IPS-20b (cell line): ENCODE data around the gene GAMT.

Experiments used
- H3K27ac ChIP-seq: one replicate; pipeline ENCODE4 v1.5.1; 2013; ENCODE audit warnings: low read length
- H3K27me3 ChIP-seq: 2 replicates; pipeline ENCODE4 v1.6.1; 2013; ENCODE audit warnings: mild to moderate bottlenecking, low read length, inconsistent platforms; ENCODE audit not compliant: insufficient read depth
- H3K36me3 ChIP-seq: 2 replicates; pipeline ENCODE4 v1.6.1; 2013; ENCODE audit warnings: low read depth, mild to moderate bottlenecking, inconsistent platforms, low read length, moderate library complexity; ENCODE audit not compliant: insufficient read depth
- H3K4me1 ChIP-seq: 2 replicates; pipeline ENCODE4 v1.6.1; 2013; ENCODE audit warnings: mild to moderate bottlenecking, control low read depth, inconsistent platforms, low read length, moderate library complexity; ENCODE audit not compliant: insufficient read depth
- H3K4me3 ChIP-seq: 2 replicates; pipeline ENCODE4 v1.5.1; 2013; ENCODE audit warnings: mild to moderate bottlenecking, low read length, inconsistent platforms
- H3K9ac ChIP-seq: 2 replicates; pipeline ENCODE4 v1.6.1; 2013; ENCODE audit warnings: low read depth, mild to moderate bottlenecking, inconsistent platforms, low read length, moderate library complexity
- H3K9me3 ChIP-seq: 2 replicates; pipeline ENCODE4 v1.6.1; 2013; ENCODE audit warnings: mild to moderate bottlenecking, low read depth, low read length, inconsistent platforms; ENCODE audit not compliant: insufficient read depth

The GAMT gene

DNA sequence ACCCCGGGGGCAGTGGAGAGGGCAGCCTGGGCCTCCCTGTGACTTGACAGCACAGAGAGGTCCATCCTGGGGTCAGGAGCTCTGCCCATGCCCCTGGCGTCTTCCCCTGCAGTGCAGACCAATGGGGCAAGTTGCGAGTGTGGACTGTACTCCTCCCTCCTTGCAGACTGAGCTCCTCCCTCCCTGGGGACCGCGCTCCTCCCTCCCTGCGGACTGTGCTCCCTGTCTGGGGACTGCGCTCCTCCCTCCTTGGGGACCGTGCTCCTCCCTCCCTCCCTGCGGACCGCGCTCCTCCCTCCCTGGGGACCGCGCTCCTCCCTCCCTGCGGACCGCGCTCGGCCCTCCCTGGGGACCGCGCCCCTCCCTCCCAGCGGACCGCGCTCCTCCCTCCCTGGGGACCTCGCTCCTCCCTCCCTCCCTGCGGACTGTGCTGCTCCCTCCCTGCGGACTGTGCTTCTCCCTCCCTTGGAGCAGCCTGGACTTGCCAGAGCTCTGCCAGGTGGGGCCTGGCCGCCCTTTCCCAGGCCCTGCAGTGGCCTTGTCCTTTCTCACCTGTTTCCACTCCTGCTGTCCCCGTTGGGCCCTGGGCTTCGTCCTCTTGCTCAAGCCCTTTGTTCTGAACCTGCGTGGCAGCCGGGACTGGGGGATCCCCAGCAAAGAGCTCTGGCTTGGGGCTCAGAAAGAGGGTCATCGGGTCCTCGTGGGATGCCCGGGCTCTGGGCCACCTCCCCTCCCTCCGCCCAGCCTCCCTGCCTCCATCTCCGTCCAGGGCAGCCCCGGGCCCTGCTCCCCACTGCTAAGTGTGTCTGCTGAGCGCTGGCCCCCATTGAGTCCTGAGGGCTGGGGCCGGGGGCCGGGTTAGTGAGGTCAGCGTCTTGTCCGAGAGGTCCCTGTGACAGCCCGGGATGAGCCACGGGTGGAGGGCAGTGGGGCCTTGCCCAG is 6.8 kb downstream of the GAMT start:
- Histone ChIP-seq H3K27me3 (no peaks in the 10 kb centered on the region), H3K9ac (no peak overlapping the region), H3K27ac (no peak overlapping the region), H3K36me3 (no peaks in the 10 kb centered on the region), H3K4me1 (no peaks in the 10 kb centered on the region), H3K9me3 (no peaks in the 10 kb centered on the region), H3K4me3 (no peak overlapping the region)

GRCh38 chr19:1393841-1394240 is 7.5 kb downstream of the GAMT start:
- Histone ChIP-seq H3K4me3 (no peak overlapping the region), H3K27me3 (no peaks in the 10 kb centered on the region), H3K4me1 (no peaks in the 10 kb centered on the region), H3K36me3 (peaks cover 6% of the 10 kb centered on the region), H3K9me3 (no peaks in the 10 kb centered on the region), H3K27ac (no peak overlapping the region), H3K9ac (no peak overlapping the region)

- H3K27ac ChIP-seq, result no peak overlapping the region
- H3K9ac ChIP-seq, result no peak overlapping the region
- H3K4me3 ChIP-seq, result no peak overlapping the region
- H3K4me1 ChIP-seq, result no peaks in the 10 kb centered on the region
- peaks cover 10% of the 10 kb centered on the region for H3K36me3 ChIP-seq
- no peaks in the 10 kb centered on the region for H3K9me3 ChIP-seq
- H3K27me3 ChIP-seq, result no peaks in the 10 kb centered on the region
Observed at GRCh38 chr19:1392939-1393530, 8.3 kb downstream of the GAMT start.

GRCh38 chr19:1392407-1392806 is 8.9 kb downstream of the GAMT start:
- H3K27me3 ChIP-seq, result no peaks in the 10 kb centered on the region
- no peaks in the 10 kb centered on the region for H3K9me3 ChIP-seq
- peaks cover 10% of the 10 kb centered on the region for H3K36me3 ChIP-seq
- H3K27ac ChIP-seq, result no peak overlapping the region
- no peak overlapping the region for H3K4me3 ChIP-seq
- no peak overlapping the region for H3K9ac ChIP-seq
- no peaks in the 10 kb centered on the region for H3K4me1 ChIP-seq

DNA sequence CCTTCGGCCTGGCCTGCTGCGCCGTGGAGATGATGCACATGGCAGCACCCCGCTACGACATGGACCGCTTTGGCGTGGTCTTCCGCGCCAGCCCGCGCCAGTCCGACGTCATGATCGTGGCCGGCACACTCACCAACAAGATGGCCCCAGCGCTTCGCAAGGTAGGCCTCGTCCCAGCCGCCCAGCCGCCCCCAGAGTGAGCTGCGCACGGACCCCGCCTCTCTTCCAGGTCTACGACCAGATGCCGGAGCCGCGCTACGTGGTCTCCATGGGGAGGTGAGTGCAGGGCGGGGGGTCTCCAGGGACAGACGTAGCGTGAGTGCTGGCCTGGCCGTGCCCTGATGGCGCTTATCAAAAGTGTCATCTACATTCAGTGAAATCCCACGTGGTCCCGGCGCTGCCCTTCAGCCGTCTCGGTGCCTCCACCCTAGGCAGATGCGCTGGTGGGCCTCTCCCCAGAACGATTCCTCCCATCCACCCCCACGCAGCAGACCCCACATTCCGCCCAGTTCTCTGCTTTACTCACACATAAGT is 10.4 kb downstream of the GAMT start:
- H3K9ac ChIP-seq, result no peak overlapping the region
- no peaks in the 10 kb centered on the region for H3K9me3 ChIP-seq
- H3K27ac ChIP-seq, result no peak overlapping the region
- peaks cover 10% of the 10 kb centered on the region for H3K36me3 ChIP-seq
- no peak overlapping the region for H3K4me3 ChIP-seq
- H3K27me3 ChIP-seq, result no peaks in the 10 kb centered on the region
- H3K4me1 ChIP-seq, result no peaks in the 10 kb centered on the region

GRCh38 chr19:1389033-1389940 is 12.1 kb downstream of the GAMT start:
- Histone ChIP-seq H3K27ac (no peak overlapping the region), H3K9me3 (no peaks in the 10 kb centered on the region), H3K36me3 (peaks cover 10% of the 10 kb centered on the region)

DNA sequence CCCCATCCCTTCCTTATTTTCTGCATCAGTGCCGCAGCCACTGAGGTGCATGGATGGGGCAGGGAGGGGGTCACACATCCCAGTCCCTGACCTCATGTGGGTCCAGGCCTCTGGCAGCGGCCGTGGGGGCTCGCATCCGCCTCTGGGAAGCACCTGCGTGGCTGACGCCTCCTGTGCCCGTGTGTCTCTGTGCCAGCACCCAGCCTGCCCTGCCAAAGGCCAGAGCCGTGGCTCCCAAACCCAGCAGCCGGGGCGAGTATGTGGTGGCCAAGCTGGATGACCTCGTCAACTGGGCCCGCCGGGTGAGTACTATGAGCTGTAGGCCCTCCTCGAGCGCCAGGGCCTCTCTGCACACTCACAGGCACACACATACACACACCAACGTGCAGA is 12.7 kb downstream of the GAMT start:
- H3K27me3 ChIP-seq, result no peaks in the 10 kb centered on the region
- H3K4me1 ChIP-seq, result no peaks in the 10 kb centered on the region
- H3K27ac ChIP-seq, result no peak overlapping the region
- H3K36me3 ChIP-seq, result peaks cover 10% of the 10 kb centered on the region
- H3K9me3 ChIP-seq, result no peaks in the 10 kb centered on the region
- H3K9ac ChIP-seq, result no peak overlapping the region
- no peak overlapping the region for H3K4me3 ChIP-seq

More at GRCh38 chr19:1389033-1389940, 12.1 kb downstream of the GAMT start:
- Histone ChIP-seq H3K9ac (no peak overlapping the region), H3K4me1 (no peaks in the 10 kb centered on the region), H3K4me3 (no peak overlapping the region), H3K27me3 (no peaks in the 10 kb centered on the region)

- Histone ChIP-seq H3K4me3 (no peak overlapping the region), H3K4me1 (no peaks in the 10 kb centered on the region), H3K9me3 (no peaks in the 10 kb centered on the region), H3K27ac (no peak overlapping the region), H3K36me3 (peaks cover 10% of the 10 kb centered on the region), H3K9ac (no peak overlapping the region), H3K27me3 (no peaks in the 10 kb centered on the region)
Observed at GRCh38 chr19:1387684-1388636, 13.4 kb downstream of the GAMT start.

GRCh38 chr19:1386945-1387683 is 14.2 kb downstream of the GAMT start:
- no peak overlapping the region for H3K9ac ChIP-seq
- H3K9me3 ChIP-seq, result no peaks in the 10 kb centered on the region
- no peaks in the 10 kb centered on the region for H3K27me3 ChIP-seq
- peaks cover 10% of the 10 kb centered on the region for H3K36me3 ChIP-seq
- no peaks in the 10 kb centered on the region for H3K4me1 ChIP-seq
- no peak overlapping the region for H3K4me3 ChIP-seq
- no peak overlapping the region for H3K27ac ChIP-seq

- H3K36me3 ChIP-seq, result peaks cover 10% of the 10 kb centered on the region
- H3K9ac ChIP-seq, result no peak overlapping the region
- no peak overlapping the region for H3K27ac ChIP-seq
- H3K4me3 ChIP-seq, result no peak overlapping the region
- no peaks in the 10 kb centered on the region for H3K9me3 ChIP-seq
- no peaks in the 10 kb centered on the region for H3K27me3 ChIP-seq
- H3K4me1 ChIP-seq, result peaks cover 2% of the 10 kb centered on the region; the same call in 1 of the 2 replicates
Observed at GRCh38 chr19:1385816-1386215, 15.5 kb downstream of the GAMT start.
